HepG2 (cell line): ENCODE measurements around the gene ABCA4. TPM values are rescaled to one million over a fixed set of nuclear protein-coding genes. Genes with fewer than 3 reads are reported as not detected.
A peak's percentile ranks its signal among the peaks of the same experiment; 100 is the strongest.

Experiments used
- AGO1 ChIP-seq: fragments of 200-400 bp; formaldehyde crosslinking; IDR thresholded peaks from 2 replicates; pipeline ENCODE4 v1.6.1; 2017; ENCODE audit warnings: mild to moderate bottlenecking, low read depth, low read length, moderate library complexity; ENCODE audit not compliant: poor library complexity, severe bottlenecking
- CAMTA2 ChIP-seq: sonication (generic); formaldehyde crosslinking; IDR thresholded peaks from 2 replicates; pipeline ENCODE4 v1.4.0; 2020; ENCODE audit warnings: mild to moderate bottlenecking, missing genetic modification reagents, borderline replicate concordance
- CBX2 ChIP-seq, 2 experiments: fragments of 200-600 bp in 1 of 2; sonication (generic); formaldehyde crosslinking in 1 of 2; IDR thresholded peaks; 2 replicates each; pipeline versions ENCODE4 v1.7.0 to v1.8.1; 2018 to 2022; ENCODE audit warnings: low read depth in 2 of 2, low read length in 1 of 2, mild to moderate bottlenecking in 1 of 2, missing genetic modification reagents in 1 of 2
- CEBPB ChIP-seq: IDR thresholded peaks from 2 replicates; pipeline ENCODE4 v1.6.1; 2011; ENCODE audit warnings: low read depth, low read length, improper control_type of control experiment, borderline replicate concordance
- DNMT1 ChIP-seq: sonication (generic); formaldehyde crosslinking; IDR thresholded peaks from 2 replicates; pipeline ENCODE4 v1.5.1; 2020; ENCODE audit warnings: mild to moderate bottlenecking, missing genetic modification reagents
- EED ChIP-seq: sonication (generic); formaldehyde crosslinking; IDR thresholded peaks from 2 replicates; pipeline ENCODE4 v1.5.0; 2020; ENCODE audit warnings: mild to moderate bottlenecking, missing genetic modification reagents
- EP300 ChIP-seq, 3 experiments: sonication (generic) in 1 of 3; formaldehyde crosslinking in 1 of 3; IDR thresholded peaks; 2 replicates each; pipeline versions ENCODE4 v1.5.1 to v1.6.1; 2011 to 2020; ENCODE audit warnings: low read depth in 2 of 3, low read length in 2 of 3, borderline replicate concordance in 1 of 3, improper control_type of control experiment in 1 of 3, mild to moderate bottlenecking in 1 of 3, missing genetic modification reagents in 1 of 3, moderate library complexity in 1 of 3
- FOXA3 ChIP-seq: IDR thresholded peaks from 2 replicates; pipeline ENCODE4 v1.6.1; 2016; ENCODE audit warnings: missing genetic modification reagents, missing compliant biosample characterization
- FOXK2 ChIP-seq: fragments of 450-650 bp; IDR thresholded peaks from 2 replicates; pipeline ENCODE4 v1.6.1; 2016
- GATA4 ChIP-seq: sonication (generic); IDR thresholded peaks from 2 replicates; pipeline ENCODE4 v1.6.1; 2016; ENCODE audit warnings: antibody characterized with exemption, low read depth, borderline replicate concordance
- HNRNPLL ChIP-seq: fragments of 200-400 bp; formaldehyde crosslinking; IDR thresholded peaks from 2 replicates; pipeline ENCODE4 v1.6.1; 2017; ENCODE audit warnings: mild to moderate bottlenecking, low read depth, low read length; ENCODE audit not compliant: poor library complexity, severe bottlenecking
- KDM5B ChIP-seq: sonication (generic); formaldehyde crosslinking; IDR thresholded peaks from 2 replicates; pipeline ENCODE4 v1.4.0; 2020; ENCODE audit warnings: missing genetic modification reagents, mild to moderate bottlenecking, borderline replicate concordance
- MAFF ChIP-seq: IDR thresholded peaks from 2 replicates; pipeline ENCODE4 v1.6.1; 2011; ENCODE audit warnings: low read depth, low read length, improper control_type of control experiment
- MED13 ChIP-seq: sonication (generic); formaldehyde crosslinking; IDR thresholded peaks from 2 replicates; pipeline ENCODE4 v1.5.0; 2020; ENCODE audit warnings: missing genetic modification reagents
- MIER2 ChIP-seq: IDR thresholded peaks from 2 replicates; pipeline ENCODE4 v1.6.1; 2016; ENCODE audit warnings: missing biosample characterization, missing genetic modification reagents
- MIER3 ChIP-seq: IDR thresholded peaks from 2 replicates; pipeline ENCODE4 v1.6.1; 2016; ENCODE audit warnings: missing compliant biosample characterization, borderline replicate concordance
- PREB ChIP-seq: sonication (generic); formaldehyde crosslinking; IDR thresholded peaks from 2 replicates; pipeline ENCODE4 v1.4.0; 2020; ENCODE audit warnings: missing genetic modification reagents
- PRPF4 ChIP-seq: fragments of 200-400 bp; formaldehyde crosslinking; IDR thresholded peaks from 2 replicates; pipeline ENCODE4 v1.6.1; 2016; ENCODE audit warnings: low read length, low read depth; ENCODE audit not compliant: poor library complexity, severe bottlenecking
- REL ChIP-seq: sonication (generic); formaldehyde crosslinking; conservative IDR thresholded peaks from 2 replicates; pipeline ENCODE4 v1.8.0; 2022; ENCODE audit warnings: mild to moderate bottlenecking, missing genetic modification reagents, moderate library complexity
- RORA ChIP-seq: sonication (generic); formaldehyde crosslinking; IDR thresholded peaks from 2 replicates; pipeline ENCODE4 v1.5.0; 2020; ENCODE audit warnings: mild to moderate bottlenecking, missing genetic modification reagents, moderate library complexity
- SALL2 ChIP-seq: sonication (generic); formaldehyde crosslinking; IDR thresholded peaks from 2 replicates; pipeline ENCODE4 v1.8.1; 2023; ENCODE audit warnings: mild to moderate bottlenecking, missing genetic modification reagents, inconsistent platforms
- UBTF ChIP-seq: sonication (generic); formaldehyde crosslinking; IDR thresholded peaks from 2 replicates; pipeline ENCODE4 v1.4.0; 2020; ENCODE audit warnings: mild to moderate bottlenecking, missing genetic modification reagents
- XBP1 ChIP-seq: sonication (generic); formaldehyde crosslinking; IDR thresholded peaks from 2 replicates; pipeline ENCODE4 v1.5.0; 2020; ENCODE audit warnings: missing genetic modification reagents
- ZBTB7B ChIP-seq: sonication (generic); formaldehyde crosslinking; IDR thresholded peaks from 2 replicates; pipeline ENCODE4 v1.4.0; 2020; ENCODE audit warnings: missing genetic modification reagents
- ZFP62 ChIP-seq: sonication (generic); formaldehyde crosslinking; IDR thresholded peaks from 2 replicates; pipeline ENCODE4 v1.4.0; 2020; ENCODE audit warnings: missing genetic modification reagents
- ZMAT3 ChIP-seq: sonication (generic); formaldehyde crosslinking; conservative IDR thresholded peaks from 2 replicates; pipeline ENCODE4 v1.7.0; 2021; ENCODE audit warnings: missing genetic modification reagents
- ZNF143 ChIP-seq: sonication (generic); formaldehyde crosslinking; IDR thresholded peaks from 2 replicates; pipeline ENCODE4 v1.4.0; 2020; ENCODE audit warnings: missing genetic modification reagents
- ZNF501 ChIP-seq: sonication (generic); formaldehyde crosslinking; IDR thresholded peaks from 2 replicates; pipeline ENCODE4 v1.5.1; 2020; ENCODE audit warnings: mild to moderate bottlenecking, moderate library complexity, missing genetic modification reagents
- ZNF7 ChIP-seq: IDR thresholded peaks from 2 replicates; pipeline ENCODE4 v1.6.1; 2016; ENCODE audit warnings: missing biosample characterization, missing genetic modification reagents
- polyA plus RNA-seq, 8 experiments: library from polyadenylated mRNA; depleted of rRNA in 3 of 8; stranded (reverse) in 7 of 8; unstranded in 1 of 8; fragments of >200 nt; fragmentation: Illumina TruSeq in 4 of 8; extraction: Trizol in 4 of 8; gene quantifications; 2 replicates each; pipeline versions ENCODE4 v1.2.1 to v1.2.3, GENCODE V29; 2011 to 2016; ENCODE audit warnings: low read depth in 4 of 8, missing spikeins in 1 of 8, mixed read lengths in 1 of 8; ENCODE audit not compliant: insufficient read depth in 1 of 8
- total RNA-seq, 5 experiments: library from RNA; depleted of rRNA; stranded (reverse); fragments of >200 nt; fragmentation: Illumina TruSeq; extraction: Trizol; gene quantifications; 2 replicates each; pipeline ENCODE4 v1.2.3, GENCODE V29; 2016; ENCODE audit warnings: low read depth in 1 of 5

The ABCA4 gene
- total and polyA plus RNA-seq, 2 of the 13 experiments (the other 11 are each of a cell fraction or from before 2014, with no cell fraction given) = 0.24 to 0.67 TPM

GRCh38 chr1:94079080-94079940 lies 41.6 kb downstream of the ABCA4 start (continued):
- peak in 1 of 2 experiments; percentile 40; a peak in 1 of 4 replicates for TF ChIP-seq EP300 (IDR thresholded peaks at IDR 0.05; ENCODE audit: low read depth in 2 of 2, low read length in 2 of 2)
- TF ChIP-seq EP300 (CRISPR knock-in tag; IDR thresholded peaks at IDR 0.05; ENCODE audit: borderline replicate concordance) = peak; percentile 59; the same call in 1 of the 2 replicates
- TF ChIP-seq MED13 (CRISPR knock-in tag) = no peak
- no peak for TF ChIP-seq GATA4
- TF ChIP-seq CAMTA2 = no peak
- no peak for TF ChIP-seq FOXK2
- TF ChIP-seq MIER2 (CRISPR knock-in tag) = 0 out of 2 replicates have a peak, but pooled peaks have one; percentile 41
- no peak for TF ChIP-seq ZFP62 (CRISPR knock-in tag)
- TF ChIP-seq ZNF501 (CRISPR knock-in tag) = no peak
- TF ChIP-seq MIER3 (CRISPR knock-in tag) = 0 out of 2 replicates have a peak, but pooled peaks have one; percentile 31
- no peak for TF ChIP-seq REL (CRISPR knock-in tag)
- no peak for TF ChIP-seq ZNF143 (CRISPR knock-in tag)
- TF ChIP-seq SALL2 (CRISPR knock-in tag) = no peak
- TF ChIP-seq RORA (CRISPR knock-in tag) = no peak
- no peak for TF ChIP-seq ZBTB7B (CRISPR knock-in tag)
- TF ChIP-seq DNMT1 (CRISPR knock-in tag) = no peak
- TF ChIP-seq ZNF7 (CRISPR knock-in tag) = no peak
- no peak for TF ChIP-seq CBX2 (IDR thresholded peaks at IDR 0.05; ENCODE audit: low read depth, low read length)
- no peak for TF ChIP-seq CBX2 (CRISPR knock-in tag; IDR thresholded peaks at IDR 0.05; ENCODE audit: low read depth)
- TF ChIP-seq UBTF (CRISPR knock-in tag) = no peak
- no peak for TF ChIP-seq MAFF
- peak; percentile 78 for TF ChIP-seq FOXA3 (CRISPR knock-in tag)
- TF ChIP-seq XBP1 = no peak
- no peak for TF ChIP-seq EED (CRISPR knock-in tag)
- TF ChIP-seq CEBPB = no peak
- TF ChIP-seq HNRNPLL = no peak
- no peak for TF ChIP-seq AGO1
- TF ChIP-seq ZMAT3 (CRISPR knock-in tag) = no peak
- no peak for TF ChIP-seq PREB (CRISPR knock-in tag)
- TF ChIP-seq PRPF4 = no peak
- TF ChIP-seq KDM5B (CRISPR knock-in tag) = no peak
